GM19099 (cell line): ENCODE results near the gene STBD1.

Source experiments
- POLR2A ChIP-seq: IDR thresholded peaks from 3 replicates; pipeline ENCODE4 v1.6.1; 2011; ENCODE audit warnings: low read depth; ENCODE audit not compliant: insufficient read length; ENCODE audit errors: extremely low read depth

The STBD1 gene

GRCh38 chr4:76278583-76278982 lies 27.9 kb upstream of the STBD1 start:
- TF ChIP-seq POLR2A, result no peak

DNA sequence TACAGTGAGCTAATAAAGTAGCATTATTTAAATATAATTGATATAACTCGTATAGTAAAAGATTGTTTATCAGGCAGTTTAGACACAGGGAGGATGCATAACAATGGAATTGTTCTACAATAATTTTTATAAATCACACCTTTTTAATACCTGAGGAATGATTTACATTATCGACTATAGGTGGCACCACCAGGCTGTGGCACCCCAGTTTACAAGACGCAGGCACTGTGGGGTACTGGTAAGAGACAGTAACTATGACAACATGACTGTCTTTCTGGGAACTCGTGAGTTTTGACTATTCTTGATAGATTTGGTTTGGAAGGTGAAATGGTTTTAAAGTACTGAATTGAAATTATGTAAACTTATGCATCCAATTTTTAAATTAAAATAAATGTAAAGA lies 27.1 kb upstream of the STBD1 start:
- no peak for TF ChIP-seq POLR2A

GRCh38 chr4:76280488-76281441 lies 25.8 kb upstream of the STBD1 start:
- TF ChIP-seq POLR2A, result no peak

DNA sequence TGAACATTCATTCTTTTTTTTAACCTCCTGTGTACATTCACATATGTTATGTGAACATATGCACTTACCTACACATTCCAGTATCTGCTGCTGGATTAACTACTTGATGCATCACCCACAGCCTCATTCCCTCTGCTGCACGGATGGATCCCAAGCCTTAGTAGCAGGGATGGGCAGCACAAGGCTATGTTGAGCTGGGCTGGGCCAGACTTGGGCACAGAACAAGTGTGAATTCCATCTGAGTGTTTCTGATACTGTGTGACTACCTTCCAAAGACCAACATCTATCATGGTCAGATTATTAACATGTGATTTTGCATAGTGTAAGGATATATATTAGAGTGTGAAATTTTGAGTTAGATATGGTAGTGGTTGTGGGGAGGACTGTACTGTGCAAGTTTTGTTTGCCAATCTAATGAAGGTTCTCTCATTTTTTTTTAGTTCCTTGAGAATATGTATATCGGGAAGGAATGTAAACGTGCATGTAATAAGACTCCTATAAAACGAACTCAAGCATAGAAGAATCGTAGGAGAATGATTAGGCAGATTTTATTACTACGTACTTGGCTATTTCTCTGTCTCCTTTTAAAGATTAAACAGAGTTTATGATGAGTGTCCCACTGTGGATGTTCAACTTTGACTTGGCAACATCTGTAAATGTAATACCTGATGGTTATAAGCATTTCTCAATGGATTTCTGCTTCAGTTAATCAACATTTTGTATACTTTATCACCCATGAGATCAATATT lies 23.4 kb upstream of the STBD1 start:
- TF ChIP-seq POLR2A, result no peak

DNA sequence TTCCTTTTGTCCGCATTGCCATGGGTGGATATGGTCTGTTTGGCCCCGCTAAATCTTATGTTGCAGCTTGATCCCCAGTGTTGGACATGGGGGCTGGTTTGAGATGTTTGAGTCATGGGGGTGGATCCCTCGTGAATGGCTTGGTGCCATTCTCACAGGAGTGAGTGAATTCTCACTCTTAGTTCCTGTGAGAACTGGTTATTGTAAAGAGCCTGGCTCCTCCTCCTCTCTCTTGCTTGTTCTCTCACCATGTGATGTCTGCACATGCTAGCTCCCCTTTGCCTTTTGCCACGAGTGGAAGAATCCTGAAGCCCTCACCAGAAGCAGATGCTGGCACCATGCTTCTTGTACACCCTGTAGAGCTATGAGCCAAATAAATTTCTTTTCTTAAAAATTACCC lies 22.6 kb upstream of the STBD1 start:
- TF ChIP-seq POLR2A, result no peak

DNA sequence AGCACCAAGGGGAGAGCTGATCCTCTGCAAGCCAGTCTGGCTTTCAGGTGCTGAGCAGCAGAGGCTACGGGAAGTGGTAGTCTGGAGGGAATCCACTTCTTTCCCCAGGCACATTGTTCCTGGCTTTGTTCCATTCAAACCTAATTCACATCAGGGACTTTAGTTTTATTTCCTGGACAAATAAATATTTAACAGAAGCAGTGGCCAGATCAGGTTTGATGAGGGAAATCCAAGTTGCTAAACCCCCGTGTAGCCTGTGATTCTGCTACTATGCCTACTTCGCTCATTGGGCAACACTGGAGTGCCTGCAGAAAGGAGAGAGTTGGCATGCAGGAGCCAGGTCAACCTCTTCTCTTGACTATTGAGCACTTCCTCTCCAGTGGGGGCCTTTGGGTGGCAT lies 13.8 kb upstream of the STBD1 start:
- no peak for TF ChIP-seq POLR2A

DNA sequence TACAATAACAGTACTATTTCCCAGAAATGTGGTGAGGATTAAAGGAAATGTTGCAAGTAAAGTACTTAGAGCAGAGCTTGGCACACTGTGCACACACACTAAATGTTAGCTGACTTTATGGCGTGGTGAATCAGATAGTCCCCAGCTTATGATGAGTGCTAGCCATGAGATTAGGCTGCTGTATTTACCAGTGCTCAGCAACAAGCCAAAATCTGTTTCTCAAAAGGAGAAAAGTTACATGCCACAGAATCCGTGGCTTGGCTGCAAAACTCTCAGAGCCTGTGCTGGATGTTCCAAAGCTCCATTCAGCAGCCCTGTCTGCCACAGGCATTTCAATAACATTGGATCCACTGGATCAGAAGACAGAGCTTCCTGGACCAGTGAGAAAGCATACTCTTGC lies 12.8 kb upstream of the STBD1 start:
- no peak for TF ChIP-seq POLR2A

DNA sequence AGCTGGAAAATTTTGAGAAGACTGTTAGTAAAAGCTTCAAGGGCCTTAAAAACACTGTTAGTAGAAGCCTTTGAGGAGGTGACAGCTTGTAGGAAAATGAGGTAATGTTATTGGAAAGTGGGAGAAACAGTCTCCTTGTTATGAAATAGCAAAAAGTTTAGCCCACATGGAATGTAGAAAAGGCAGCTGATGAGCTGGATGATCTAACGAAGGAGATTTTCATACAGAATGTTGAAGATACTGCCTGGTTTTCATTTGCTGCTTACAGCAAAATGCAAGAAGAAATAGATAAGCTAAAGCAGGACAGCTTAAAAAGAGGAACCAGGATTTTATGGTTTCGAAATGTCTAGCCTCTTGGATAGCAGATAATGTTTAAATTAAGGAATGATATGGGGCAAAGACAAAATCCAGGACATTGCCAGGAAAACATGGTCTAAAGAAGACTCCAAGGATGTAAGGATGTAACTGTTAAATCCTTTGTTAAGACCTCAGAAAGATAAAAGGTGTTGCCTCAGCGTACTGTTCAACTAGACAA lies 10.2 kb upstream of the STBD1 start:
- TF ChIP-seq POLR2A, result no peak

- no peak for TF ChIP-seq POLR2A
Measured at GRCh38 chr4:76298227-76298626, 8.3 kb upstream of the STBD1 start.

DNA sequence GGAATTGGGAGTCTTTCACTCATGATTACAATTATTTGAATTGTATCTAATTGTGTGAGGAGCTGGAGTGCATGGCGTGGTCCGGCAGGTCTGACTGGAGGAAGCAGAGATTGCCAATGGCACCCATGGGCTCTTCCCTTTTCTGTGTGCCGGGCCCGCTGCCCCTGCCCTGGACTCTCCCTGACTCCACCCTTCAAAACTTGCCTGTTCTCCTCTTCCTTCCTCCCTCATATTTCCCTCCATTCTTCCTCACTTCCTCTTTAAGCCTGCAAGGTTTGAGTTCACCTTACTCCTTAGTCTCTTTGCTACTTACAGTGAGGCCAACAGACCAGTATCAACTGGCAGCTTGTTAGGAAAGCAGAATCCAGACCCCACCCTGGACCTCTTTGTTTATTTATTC lies 6.5 kb upstream of the STBD1 start:
- TF ChIP-seq POLR2A, result no peak

GRCh38 chr4:76301068-76301774 lies 5.3 kb upstream of the STBD1 start:
- no peak for TF ChIP-seq POLR2A

DNA sequence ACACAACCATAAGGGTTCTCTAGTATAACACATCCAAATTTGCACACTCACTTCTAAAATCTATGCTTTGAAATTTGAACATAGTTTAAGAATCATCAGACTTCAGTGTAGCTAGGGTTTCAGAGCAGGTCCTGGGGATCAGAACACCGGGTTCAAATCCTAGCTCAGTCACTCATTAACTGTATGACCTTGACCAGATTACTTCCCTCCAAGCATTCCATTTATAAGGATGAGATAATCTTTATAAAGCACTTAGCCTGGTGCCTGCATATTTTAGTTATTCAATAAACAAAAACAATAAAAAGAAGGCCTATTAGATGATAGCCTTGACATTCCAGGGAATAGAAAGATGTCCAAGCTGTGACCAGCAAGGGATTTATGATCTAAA lies 4.8 kb upstream of the STBD1 start:
- no peak for TF ChIP-seq POLR2A

DNA sequence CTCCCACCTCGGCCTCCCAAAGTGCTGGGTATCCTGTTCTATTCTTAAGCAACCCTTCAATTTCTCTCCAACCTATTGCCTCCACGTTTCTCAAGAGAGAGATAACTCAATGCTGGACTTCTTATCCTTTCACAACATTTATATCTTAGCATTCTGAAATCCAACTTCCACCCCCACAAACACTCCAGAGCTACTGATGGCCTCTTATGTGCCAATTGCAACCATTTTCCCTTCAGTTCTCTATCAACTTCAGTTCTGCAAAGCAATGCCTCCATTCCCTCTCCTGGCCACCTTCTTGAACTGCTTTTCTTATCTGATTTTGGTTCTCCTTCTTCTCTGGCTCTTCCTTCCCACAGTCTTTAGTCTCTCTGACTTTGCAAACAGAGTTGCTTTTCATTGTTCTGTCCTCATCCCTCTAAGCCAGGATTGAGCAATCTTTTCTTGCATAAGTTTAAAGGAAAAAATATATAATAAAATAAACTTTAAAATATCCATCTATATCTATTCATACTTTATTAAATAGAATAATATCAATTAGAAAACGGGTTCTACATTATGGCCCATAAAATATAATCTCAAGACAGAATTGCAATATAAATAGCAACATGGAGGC lies 3.6 kb upstream of the STBD1 start:
- TF ChIP-seq POLR2A, result no peak

GRCh38 chr4:76305033-76305687 lies 1.4 kb upstream of the STBD1 start:
- no peak for TF ChIP-seq POLR2A

- TF ChIP-seq POLR2A, result no peak
Measured at GRCh38 chr4:76306882-76307659, 538 bp downstream of the STBD1 start.
